MCF 10A (cell line): ENCODE data around the gene PLEKHM3. TPM values are rescaled to one million over a fixed set of nuclear protein-coding genes. Genes with fewer than 3 reads are reported as not detected.

Source experiments
- BruUV-seq: library from RNA; stranded (reverse); fragments of 400-500 nt; replicated peaks from 2 replicates; lab custom pipeline; 2021; lab: Mats Ljungman, UMichigan
- CTCF ChIA-PET: fragments of 300-600 bp; sonication (Branson Sonifier 250); formaldehyde crosslinking; extraction: SDS; loops from one replicate; lab custom pipeline; 2021; ENCODE audit warnings: antibody characterized with exemption, inconsistent platforms; lab: Yijun Ruan, JAX
- POLR2A ChIA-PET: fragments of 300-600, 350-650 bp; sonication (Branson Sonifier 250); formaldehyde crosslinking; extraction: SDS; loops from one replicate; lab custom pipeline; 2020; ENCODE audit warnings: antibody characterized with exemption, inconsistent platforms; lab: Yijun Ruan, JAX
- DNase-seq: peaks from one replicate; pipeline ENCODE4 v3.0.0-alpha.2; 2018; ENCODE audit not compliant: unreplicated experiment
- H3K27ac Mint-ChIP-seq: one replicate; pipeline ENCODE4 v1.8.0; 2022; ENCODE audit warnings: mild to moderate bottlenecking, low read depth, mixed read lengths; ENCODE audit not compliant: unreplicated experiment
- H3K27me3 Mint-ChIP-seq: one replicate; pipeline ENCODE4 v1.8.0; 2022; ENCODE audit warnings: mixed read lengths; ENCODE audit not compliant: insufficient read depth, unreplicated experiment
- H3K36me3 Mint-ChIP-seq: one replicate; pipeline ENCODE4 v1.8.0; 2022; ENCODE audit warnings: mild to moderate bottlenecking, moderate library complexity, mixed read lengths; ENCODE audit not compliant: insufficient read depth, unreplicated experiment
- H3K4me1 Mint-ChIP-seq: one replicate; pipeline ENCODE4 v1.8.0; 2022; ENCODE audit warnings: mixed read lengths; ENCODE audit not compliant: insufficient read depth, unreplicated experiment
- H3K4me3 Mint-ChIP-seq: one replicate; pipeline ENCODE4 v1.8.0; 2022; ENCODE audit warnings: mild to moderate bottlenecking, moderate library complexity, mixed read lengths; ENCODE audit not compliant: unreplicated experiment
- H3K9me3 Mint-ChIP-seq: one replicate; pipeline ENCODE4 v1.8.0; 2022; ENCODE audit warnings: mixed read lengths; ENCODE audit not compliant: unreplicated experiment
- CTCF ChIP-seq: fragments of 200-600 bp; IDR thresholded peaks from one replicate; pipeline ENCODE4 v1.8.0; 2022; ENCODE audit warnings: antibody characterized with exemption, mild to moderate bottlenecking; ENCODE audit not compliant: unreplicated experiment
- intact Hi-C: fragments of 100-400 bp; cut with micrococcal nuclease; formaldehyde crosslinking; loops from 2 replicates; pipeline ENCODE4 v1.14.1; 2022
- total RNA-seq: library from RNA; stranded (reverse); gene quantifications from 2 replicates; pipeline ENCODE4 v1.2.3, GENCODE V29; 2022

PLEKHM3 gene
- total RNA-seq, 1 experiment from 2014 or later = 5.4 TPM

DNA sequence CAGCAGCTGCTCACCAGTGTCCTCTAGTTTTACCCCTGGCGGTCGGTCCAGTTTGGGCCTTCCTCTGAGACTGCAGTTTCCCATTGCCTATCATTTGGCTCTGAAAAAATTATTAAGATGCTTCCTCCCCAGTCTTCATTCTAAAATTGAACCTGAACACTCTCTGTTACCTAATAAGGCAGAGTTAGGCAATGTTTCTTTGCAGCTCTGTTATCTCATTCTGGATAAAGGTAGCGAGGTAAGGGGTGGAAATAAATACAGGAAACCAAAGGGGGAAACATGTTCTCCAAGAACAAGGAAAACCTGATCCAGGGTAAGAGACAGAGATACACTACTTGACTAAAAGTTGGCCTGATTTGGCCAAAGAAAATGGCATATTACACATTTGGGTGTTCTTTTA lies 164.6 kb downstream of the PLEKHM3 start:
- no TSS peak for BruUV-seq
- peaks cover 6% of the 10 kb centered on the region for H3K36me3 Mint-ChIP-seq
- no peaks in the 10 kb centered on the region for H3K4me1 Mint-ChIP-seq
- DNase-seq = no peak
- no peaks in the 10 kb centered on the region for H3K9me3 Mint-ChIP-seq
- H3K4me3 Mint-ChIP-seq = no peak overlapping the region
- intact Hi-C loops = no loop called here
- no peak for TF ChIP-seq CTCF
- CTCF ChIA-PET = interaction anchor here (0.6 kb wide), 1 partner anchor 92 kb away, joined by 3 read pairs; no protein-coding TSS in a partner anchor
- no peak overlapping the region for H3K27ac Mint-ChIP-seq
- no peaks in the 10 kb centered on the region for H3K27me3 Mint-ChIP-seq
- POLR2A ChIA-PET = no interaction called here

DNA sequence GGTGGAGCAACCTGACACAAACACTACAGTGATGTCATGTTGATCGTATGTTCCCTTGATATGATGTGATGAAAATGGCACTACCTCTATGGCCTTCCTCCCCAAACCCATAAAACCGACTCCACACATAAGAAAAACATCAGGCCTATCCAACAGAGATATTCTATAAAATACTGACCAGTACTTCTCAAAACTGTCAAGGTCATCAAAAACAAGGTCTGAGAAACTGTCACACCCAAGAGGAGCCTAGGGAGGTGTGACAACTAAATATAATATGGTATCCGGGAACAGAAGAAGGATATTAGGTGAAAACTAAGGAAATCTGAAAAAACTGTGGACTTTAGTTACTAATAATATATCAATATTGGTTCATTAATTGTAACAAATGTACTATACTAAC lies 169.7 kb downstream of the PLEKHM3 start:
- Mint-ChIP-seq H3K36me3 (peaks cover 10% of the 10 kb centered on the region), H3K27ac (no peak overlapping the region), H3K9me3 (no peaks in the 10 kb centered on the region), H3K27me3 (no peaks in the 10 kb centered on the region), H3K4me3 (no peak overlapping the region), H3K4me1 (no peaks in the 10 kb centered on the region)
- TF ChIP-seq CTCF = no peak
- ChIA-PET POLR2A (no interaction called here), CTCF (no interaction called here)
- no TSS peak for BruUV-seq
- DNase-seq = no peak
- intact Hi-C loops = no loop called here

GRCh38 chr2:207854484-207855440 lies 170.6 kb downstream of the PLEKHM3 start:
- no peaks in the 10 kb centered on the region for H3K4me1 Mint-ChIP-seq

More at GRCh38 chr2:207854484-207855440, 170.6 kb downstream of the PLEKHM3 start:
- no peak for TF ChIP-seq CTCF
- ChIA-PET POLR2A (no interaction called here), CTCF (interaction anchor here (1.1 kb wide), 1 partner anchor 41 kb away, joined by 3 read pairs; no protein-coding TSS in a partner anchor)
- DNase-seq = no peak
- Mint-ChIP-seq H3K27ac (no peak overlapping the region), H3K9me3 (no peaks in the 10 kb centered on the region), H3K27me3 (no peaks in the 10 kb centered on the region), H3K36me3 (peaks cover 12% of the 10 kb centered on the region), H3K4me3 (no peak overlapping the region)
- no TSS peak for BruUV-seq
- intact Hi-C loops = no loop called here
